Measurements from ENCODE around the gene RAB11FIP4. TPM values are rescaled to one million over a fixed set of nuclear protein-coding genes. Genes with fewer than 3 reads are reported as not detected.

RAB11FIP4 gene
- total and polyA plus RNA-seq, 9 of the 15 experiments (the other 6 are each of a cell fraction or from before 2014, with no cell fraction given), result 0.62 to 16.6 (median 8.9) TPM

- WGBS (ENCODE audit: insufficient coverage, low coverage, missing lambda C conversion rate), result 55% methylated on average over 13 of the region's 14 CpGs
- Histone ChIP-seq H3K9ac (ENCODE audit: insufficient read depth in 1 of 2, low read depth in 2 of 2, low read length in 2 of 2) (peak overlapping the region in 1 of 2 experiments; percentile 17; a peak in 1 of 4 replicates), H3K4me3 (no peak overlapping the region), H3K27me3 (ENCODE audit: control insufficient read depth in 2 of 2, insufficient read depth in 2 of 2, low read length in 2 of 2) (no peaks in the 10 kb centered on the region), H3K9me1 (ENCODE audit: control insufficient read depth, insufficient read depth, low read length) (no peaks in the 10 kb centered on the region), H2AFZ (ENCODE audit: low read depth, low read length) (no peak overlapping the region), H3K4me2 (ENCODE audit: insufficient read depth, low read length) (no peak overlapping the region), H3K27ac (ENCODE audit: extremely low read depth, low read depth, low read length) (no peak overlapping the region), H3K36me3 (ENCODE audit: control insufficient read depth, insufficient read depth, low read length) (0 out of 3 replicates have a peak, but pooled peaks cover 5% of the 10 kb centered on the region), H3K4me1 (replicated peaks in 1 of 2; ENCODE audit: control insufficient read depth in 2 of 2, insufficient read depth in 2 of 2, low read length in 2 of 2) (peaks cover 0 to 24% of the 10 kb centered on the region in 2 experiments; a peak in 2 of 5 replicates), H3K79me2 (ENCODE audit: control insufficient read depth, insufficient read depth, low read length) (no peaks in the 10 kb centered on the region), H3K9me3 (replicated peaks; ENCODE audit: control insufficient read depth, insufficient read depth, low read depth, low read length) (no peaks in the 10 kb centered on the region), H4K20me1 (replicated peaks; ENCODE audit: control insufficient read depth, insufficient read depth, low read length) (peaks cover 14% of the 10 kb centered on the region)
- POLR2A ChIA-PET, result interaction anchor here (0.7 to 1.5 kb wide), 6 partner anchors 9 to 1677 kb away, joined by 3 to 5 read pairs (median 4); no protein-coding TSS in a partner anchor
- CTCF ChIA-PET (ENCODE audit: low intra/inter-chr PET ratio), result interaction anchor here (4.5 kb wide), 1 partner anchor 86 kb away, joined by 68 read pairs; no protein-coding TSS in a partner anchor
- FAIRE-seq, result no peak
- TF ChIP-seq CCNT2 (IDR thresholded peaks at IDR 0.05; ENCODE audit: borderline replicate concordance, extremely low read depth, insufficient read length, low read depth, low read length) (no peak), SMC3 (conservative IDR thresholded peaks at IDR 0.05; ENCODE audit: insufficient read depth, low read depth, low read length) (0 out of 2 replicates have a peak, but pooled peaks have one; percentile 0)
- ATAC-seq, result no peak
- intact Hi-C loops (cut with micrococcal nuclease), result no loop called here
- no peak for DNase-seq (ENCODE audit: extremely low read depth in 1 of 4, low spot score in 3 of 4)
- no TSS peak for BruUV-seq (replicated peaks)
- in situ Hi-C loops (cut with MboI), result no loop called here
Measured at GRCh38 chr17:31523862-31524730, 132.6 kb downstream of the RAB11FIP4 start.

Measured in K562 (cell line).